ENCODE results near the gene GPR171. TPM values are rescaled to one million over a fixed set of nuclear protein-coding genes. Genes with fewer than 3 reads are reported as not detected.

Gene GPR171
- total and polyA plus RNA-seq, 2 of the 13 experiments (the other 11 are each of a cell fraction or from before 2014, with no cell fraction given), result not detected

DNA sequence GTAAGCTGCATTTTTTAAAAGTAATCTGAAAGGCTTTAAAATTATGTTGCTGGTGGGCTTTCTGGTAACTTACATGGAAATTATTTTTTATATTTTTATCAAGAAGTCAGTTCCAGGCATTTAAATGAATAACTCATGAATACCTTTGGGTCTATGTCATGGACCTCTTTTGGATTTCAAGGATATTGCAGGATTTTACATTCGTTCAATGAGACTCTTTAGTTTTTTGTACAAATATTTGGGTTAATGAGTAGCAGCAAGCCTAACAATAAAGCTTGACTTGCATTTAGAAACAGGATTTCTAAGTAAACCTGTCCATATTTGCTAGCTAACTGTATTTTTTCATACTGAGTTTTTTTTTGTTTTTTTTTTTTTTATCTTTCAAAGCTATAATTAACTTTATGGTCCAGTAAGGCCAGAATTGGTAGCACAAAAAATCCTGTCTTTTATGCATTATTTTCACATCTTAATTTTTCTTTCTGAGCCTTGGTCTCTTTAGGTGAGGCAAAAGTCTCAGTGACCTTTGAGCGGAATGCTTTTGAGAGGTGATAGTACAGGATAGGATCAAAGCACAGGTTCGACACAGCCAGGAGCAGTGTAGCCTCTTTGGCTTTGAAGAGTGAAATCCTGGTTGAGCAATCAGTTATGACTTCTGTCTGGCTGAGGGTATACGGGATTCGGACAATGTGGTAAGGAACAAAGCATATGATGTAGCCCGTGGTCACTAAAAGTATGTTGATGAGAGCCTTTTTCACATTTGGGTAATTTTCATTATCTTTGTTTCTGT lies 4.8 kb downstream of the GPR171 start (continued):
- TF ChIP-seq REPIN1 (CRISPR knock-in tag; IDR thresholded peaks at IDR 0.05; ENCODE audit: borderline replicate concordance, low read depth) (0 out of 2 replicates have a peak, but pooled peaks have one; percentile 64), NAIF1 (CRISPR knock-in tag; IDR thresholded peaks at IDR 0.05; ENCODE audit: borderline replicate concordance) (no peak), CREB1 (IDR thresholded peaks at IDR 0.05) (no peak), CREB1 (CRISPR knock-in tag; IDR thresholded peaks at IDR 0.05) (peak; percentile 77), PRMT3 (CRISPR knock-in tag; IDR thresholded peaks at IDR 0.05; ENCODE audit: borderline replicate concordance, low read depth) (no peak), ZNF274 (CRISPR knock-in tag; IDR thresholded peaks at IDR 0.05) (no peak), CCDC6 (CRISPR knock-in tag; IDR thresholded peaks at IDR 0.05) (0 out of 2 replicates have a peak, but pooled peaks have one; percentile 36), GATA4 (IDR thresholded peaks at IDR 0.05; ENCODE audit: borderline replicate concordance, low read depth) (peak; percentile 86; the same call in 1 of the 2 replicates), TGIF2 (CRISPR knock-in tag; IDR thresholded peaks at IDR 0.05) (no peak), ZNF720 (CRISPR knock-in tag; IDR thresholded peaks at IDR 0.05) (no peak), ZNF543 (CRISPR knock-in tag; IDR thresholded peaks at IDR 0.05) (no peak), MTF1 (CRISPR knock-in tag; IDR thresholded peaks at IDR 0.05) (no peak), WIZ (CRISPR knock-in tag; IDR thresholded peaks at IDR 0.05) (no peak), ZNF746 (CRISPR knock-in tag; IDR thresholded peaks at IDR 0.05) (0 out of 2 replicates have a peak, but pooled peaks have one; percentile 49), JARID2 (CRISPR knock-in tag; IDR thresholded peaks at IDR 0.05; ENCODE audit: insufficient replicate concordance) (no peak)
- TF ChIP-seq, protein P1, sequence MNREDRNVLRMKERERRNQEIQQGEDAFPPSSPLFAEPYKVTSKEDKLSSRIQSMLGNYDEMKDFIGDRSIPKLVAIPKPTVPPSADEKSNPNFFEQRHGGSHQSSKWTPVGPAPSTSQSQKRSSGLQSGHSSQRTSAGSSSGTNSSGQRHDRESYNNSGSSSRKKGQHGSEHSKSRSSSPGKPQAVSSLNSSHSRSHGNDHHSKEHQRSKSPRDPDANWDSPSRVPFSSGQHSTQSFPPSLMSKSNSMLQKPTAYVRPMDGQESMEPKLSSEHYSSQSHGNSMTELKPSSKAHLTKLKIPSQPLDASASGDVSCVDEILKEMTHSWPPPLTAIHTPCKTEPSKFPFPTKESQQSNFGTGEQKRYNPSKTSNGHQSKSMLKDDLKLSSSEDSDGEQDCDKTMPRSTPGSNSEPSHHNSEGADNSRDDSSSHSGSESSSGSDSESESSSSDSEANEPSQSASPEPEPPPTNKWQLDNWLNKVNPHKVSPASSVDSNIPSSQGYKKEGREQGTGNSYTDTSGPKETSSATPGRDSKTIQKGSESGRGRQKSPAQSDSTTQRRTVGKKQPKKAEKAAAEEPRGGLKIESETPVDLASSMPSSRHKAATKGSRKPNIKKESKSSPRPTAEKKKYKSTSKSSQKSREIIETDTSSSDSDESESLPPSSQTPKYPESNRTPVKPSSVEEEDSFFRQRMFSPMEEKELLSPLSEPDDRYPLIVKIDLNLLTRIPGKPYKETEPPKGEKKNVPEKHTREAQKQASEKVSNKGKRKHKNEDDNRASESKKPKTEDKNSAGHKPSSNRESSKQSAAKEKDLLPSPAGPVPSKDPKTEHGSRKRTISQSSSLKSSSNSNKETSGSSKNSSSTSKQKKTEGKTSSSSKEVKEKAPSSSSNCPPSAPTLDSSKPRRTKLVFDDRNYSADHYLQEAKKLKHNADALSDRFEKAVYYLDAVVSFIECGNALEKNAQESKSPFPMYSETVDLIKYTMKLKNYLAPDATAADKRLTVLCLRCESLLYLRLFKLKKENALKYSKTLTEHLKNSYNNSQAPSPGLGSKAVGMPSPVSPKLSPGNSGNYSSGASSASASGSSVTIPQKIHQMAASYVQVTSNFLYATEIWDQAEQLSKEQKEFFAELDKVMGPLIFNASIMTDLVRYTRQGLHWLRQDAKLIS (CRISPR knock-in tag; IDR thresholded peaks at IDR 0.05), result no peak
- TF ChIP-seq, protein P2, sequence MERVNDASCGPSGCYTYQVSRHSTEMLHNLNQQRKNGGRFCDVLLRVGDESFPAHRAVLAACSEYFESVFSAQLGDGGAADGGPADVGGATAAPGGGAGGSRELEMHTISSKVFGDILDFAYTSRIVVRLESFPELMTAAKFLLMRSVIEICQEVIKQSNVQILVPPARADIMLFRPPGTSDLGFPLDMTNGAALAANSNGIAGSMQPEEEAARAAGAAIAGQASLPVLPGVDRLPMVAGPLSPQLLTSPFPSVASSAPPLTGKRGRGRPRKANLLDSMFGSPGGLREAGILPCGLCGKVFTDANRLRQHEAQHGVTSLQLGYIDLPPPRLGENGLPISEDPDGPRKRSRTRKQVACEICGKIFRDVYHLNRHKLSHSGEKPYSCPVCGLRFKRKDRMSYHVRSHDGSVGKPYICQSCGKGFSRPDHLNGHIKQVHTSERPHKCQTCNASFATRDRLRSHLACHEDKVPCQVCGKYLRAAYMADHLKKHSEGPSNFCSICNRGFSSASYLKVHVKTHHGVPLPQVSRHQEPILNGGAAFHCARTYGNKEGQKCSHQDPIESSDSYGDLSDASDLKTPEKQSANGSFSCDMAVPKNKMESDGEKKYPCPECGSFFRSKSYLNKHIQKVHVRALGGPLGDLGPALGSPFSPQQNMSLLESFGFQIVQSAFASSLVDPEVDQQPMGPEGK (CRISPR knock-in tag; IDR thresholded peaks at IDR 0.05), result peak; percentile 44; the same call in 1 of the 2 replicates
- TF ChIP-seq, protein P3, sequence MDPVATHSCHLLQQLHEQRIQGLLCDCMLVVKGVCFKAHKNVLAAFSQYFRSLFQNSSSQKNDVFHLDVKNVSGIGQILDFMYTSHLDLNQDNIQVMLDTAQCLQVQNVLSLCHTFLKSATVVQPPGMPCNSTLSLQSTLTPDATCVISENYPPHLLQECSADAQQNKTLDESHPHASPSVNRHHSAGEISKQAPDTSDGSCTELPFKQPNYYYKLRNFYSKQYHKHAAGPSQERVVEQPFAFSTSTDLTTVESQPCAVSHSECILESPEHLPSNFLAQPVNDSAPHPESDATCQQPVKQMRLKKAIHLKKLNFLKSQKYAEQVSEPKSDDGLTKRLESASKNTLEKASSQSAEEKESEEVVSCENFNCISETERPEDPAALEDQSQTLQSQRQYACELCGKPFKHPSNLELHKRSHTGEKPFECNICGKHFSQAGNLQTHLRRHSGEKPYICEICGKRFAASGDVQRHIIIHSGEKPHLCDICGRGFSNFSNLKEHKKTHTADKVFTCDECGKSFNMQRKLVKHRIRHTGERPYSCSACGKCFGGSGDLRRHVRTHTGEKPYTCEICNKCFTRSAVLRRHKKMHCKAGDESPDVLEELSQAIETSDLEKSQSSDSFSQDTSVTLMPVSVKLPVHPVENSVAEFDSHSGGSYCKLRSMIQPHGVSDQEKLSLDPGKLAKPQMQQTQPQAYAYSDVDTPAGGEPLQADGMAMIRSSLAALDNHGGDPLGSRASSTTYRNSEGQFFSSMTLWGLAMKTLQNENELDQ (CRISPR knock-in tag; IDR thresholded peaks at IDR 0.05; ENCODE audit: borderline replicate concordance), result no peak
- TF ChIP-seq, protein P4, sequence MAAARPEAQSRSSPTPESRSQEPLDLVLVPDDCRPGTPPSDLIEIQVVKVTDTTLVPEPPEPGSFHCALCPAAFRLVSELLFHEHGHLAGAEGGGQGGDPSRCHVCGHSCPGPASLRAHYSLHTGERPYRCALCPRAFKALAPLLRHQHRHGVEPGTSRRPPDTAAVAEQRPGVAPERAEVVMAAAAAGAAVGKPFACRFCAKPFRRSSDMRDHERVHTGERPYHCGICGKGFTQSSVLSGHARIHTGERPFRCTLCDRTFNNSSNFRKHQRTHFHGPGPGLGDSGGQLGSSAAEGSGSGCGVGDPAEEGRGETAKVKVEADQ (CRISPR knock-in tag; IDR thresholded peaks at IDR 0.05; ENCODE audit: borderline replicate concordance), result no peak

Data from HepG2 (cell line).